HS-5 (cell line): ENCODE measurements around the gene CNTN4.

Experiments used
- DNase-seq: peaks from one replicate; pipeline ENCODE4 v3.0.0-alpha.2; 2012; ENCODE audit warnings: low read depth

The CNTN4 gene

GRCh38 chr3:2153053-2153452, 54.4 kb downstream of the CNTN4 start:
- DNase-seq = no peak

- no peak for DNase-seq
Measured at GRCh38 chr3:2153547-2153946, 54.9 kb downstream of the CNTN4 start.

- no peak for DNase-seq
Measured at GRCh38 chr3:2154621-2155020, 56.0 kb downstream of the CNTN4 start.

- no peak for DNase-seq
Measured at GRCh38 chr3:2156244-2156847, 57.7 kb downstream of the CNTN4 start.

GRCh38 chr3:2158828-2159227, 60.2 kb downstream of the CNTN4 start:
- no peak for DNase-seq

- DNase-seq = no peak
Measured at GRCh38 chr3:2166552-2166951, 67.9 kb downstream of the CNTN4 start.

GRCh38 chr3:2172561-2173171, 74.0 kb downstream of the CNTN4 start:
- no peak for DNase-seq

- no peak for DNase-seq
Measured at GRCh38 chr3:2180634-2181033, 82.0 kb downstream of the CNTN4 start.

- no peak for DNase-seq
Measured at GRCh38 chr3:2198776-2199279, 100.2 kb downstream of the CNTN4 start.

GRCh38 chr3:2204054-2204453, 105.4 kb downstream of the CNTN4 start:
- no peak for DNase-seq

GRCh38 chr3:2205692-2206091, 107.0 kb downstream of the CNTN4 start:
- no peak for DNase-seq

- DNase-seq = no peak
Measured at GRCh38 chr3:2206536-2206935, 107.9 kb downstream of the CNTN4 start.

GRCh38 chr3:2211568-2211967, 112.9 kb downstream of the CNTN4 start:
- no peak for DNase-seq

- DNase-seq = no peak
Measured at GRCh38 chr3:2212206-2212605, 113.5 kb downstream of the CNTN4 start.

GRCh38 chr3:2218375-2218774, 119.7 kb downstream of the CNTN4 start:
- no peak for DNase-seq

- DNase-seq = no peak
Measured at GRCh38 chr3:2218816-2219215, 120.2 kb downstream of the CNTN4 start.

GRCh38 chr3:2236203-2236602, 137.5 kb downstream of the CNTN4 start:
- DNase-seq = no peak

- DNase-seq = no peak
Measured at GRCh38 chr3:2244137-2244536, 145.5 kb downstream of the CNTN4 start.

- DNase-seq = no peak
Measured at GRCh38 chr3:2246873-2247648, 148.4 kb downstream of the CNTN4 start.

- DNase-seq = no peak
Measured at GRCh38 chr3:2247831-2248230, 149.2 kb downstream of the CNTN4 start.

- DNase-seq = no peak
Measured at GRCh38 chr3:2250783-2251182, 152.1 kb downstream of the CNTN4 start.

- DNase-seq = no peak
Measured at GRCh38 chr3:2261747-2262146, 163.1 kb downstream of the CNTN4 start.

GRCh38 chr3:2262204-2262603, 163.5 kb downstream of the CNTN4 start:
- DNase-seq = no peak
